Stomach smooth muscle (tissue), 2 donors: ENCODE results near the gene RCN2.
A peak's percentile ranks its signal among the peaks of the same experiment; 100 is the strongest.

Experiments
- H3K27ac ChIP-seq: one replicate; pipeline ENCODE4 v1.7.0; 2013; ENCODE audit warnings: mild to moderate bottlenecking, low read length, inconsistent platforms
- H3K27me3 ChIP-seq, 2 donors: one replicate each; pipeline ENCODE4 v1.7.0; 2013; ENCODE audit warnings: low read length in 2 of 2; ENCODE audit not compliant: insufficient read depth in 2 of 2, control insufficient read depth in 1 of 2
- H3K36me3 ChIP-seq, 2 donors: one replicate each; pipeline ENCODE4 v1.7.0; 2013; ENCODE audit warnings: low read length in 2 of 2; ENCODE audit not compliant: control insufficient read depth in 2 of 2, insufficient read depth in 2 of 2
- H3K4me1 ChIP-seq: one replicate; pipeline ENCODE4 v1.7.0; 2013; ENCODE audit warnings: low read length; ENCODE audit not compliant: control insufficient read depth, insufficient read depth
- H3K4me3 ChIP-seq, 2 donors: one replicate each; pipeline ENCODE4 v1.7.0; 2013; ENCODE audit warnings: low read length in 2 of 2
- H3K9ac ChIP-seq, 2 donors: one replicate each; pipeline ENCODE4 v1.7.0; 2013; ENCODE audit warnings: low read length in 2 of 2, mild to moderate bottlenecking in 1 of 2
- H3K9me3 ChIP-seq, 2 donors: one replicate each; pipeline ENCODE4 v1.7.0; 2013; ENCODE audit warnings: low read length in 2 of 2; ENCODE audit not compliant: control insufficient read depth in 2 of 2
- donor health status: healthy.
- donor health status: Pancreatic carcinoma.

RCN2 gene

DNA sequence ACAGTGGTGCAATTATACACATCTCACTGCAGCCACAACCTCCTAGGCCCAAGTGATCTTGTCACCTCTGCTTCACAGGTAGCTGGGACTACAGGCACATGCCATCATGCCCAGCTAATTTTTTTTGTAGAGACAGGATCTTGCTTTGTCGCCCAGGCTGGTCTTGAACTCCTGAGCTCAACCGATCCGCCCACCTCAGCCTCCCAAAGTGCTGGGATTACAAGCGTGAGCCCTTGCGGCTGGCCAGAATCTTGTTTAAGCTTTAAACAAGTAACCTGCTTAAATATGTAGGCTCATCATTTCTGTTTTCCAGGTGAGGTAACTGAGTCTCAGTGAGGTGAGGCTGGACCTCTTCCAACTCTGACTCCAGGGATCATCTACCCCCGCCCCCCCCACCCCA, 55.7 kb downstream of the RCN2 start:
- Histone ChIP-seq H3K36me3 (no peaks in the 10 kb centered on the region), H3K9ac (no peak overlapping the region), H3K27me3 (no peaks in the 10 kb centered on the region), H3K4me3 (no peak overlapping the region), H3K9me3 (no peaks in the 10 kb centered on the region), H3K4me1 (peaks cover 5% of the 10 kb centered on the region), H3K27ac (no peak overlapping the region)

DNA sequence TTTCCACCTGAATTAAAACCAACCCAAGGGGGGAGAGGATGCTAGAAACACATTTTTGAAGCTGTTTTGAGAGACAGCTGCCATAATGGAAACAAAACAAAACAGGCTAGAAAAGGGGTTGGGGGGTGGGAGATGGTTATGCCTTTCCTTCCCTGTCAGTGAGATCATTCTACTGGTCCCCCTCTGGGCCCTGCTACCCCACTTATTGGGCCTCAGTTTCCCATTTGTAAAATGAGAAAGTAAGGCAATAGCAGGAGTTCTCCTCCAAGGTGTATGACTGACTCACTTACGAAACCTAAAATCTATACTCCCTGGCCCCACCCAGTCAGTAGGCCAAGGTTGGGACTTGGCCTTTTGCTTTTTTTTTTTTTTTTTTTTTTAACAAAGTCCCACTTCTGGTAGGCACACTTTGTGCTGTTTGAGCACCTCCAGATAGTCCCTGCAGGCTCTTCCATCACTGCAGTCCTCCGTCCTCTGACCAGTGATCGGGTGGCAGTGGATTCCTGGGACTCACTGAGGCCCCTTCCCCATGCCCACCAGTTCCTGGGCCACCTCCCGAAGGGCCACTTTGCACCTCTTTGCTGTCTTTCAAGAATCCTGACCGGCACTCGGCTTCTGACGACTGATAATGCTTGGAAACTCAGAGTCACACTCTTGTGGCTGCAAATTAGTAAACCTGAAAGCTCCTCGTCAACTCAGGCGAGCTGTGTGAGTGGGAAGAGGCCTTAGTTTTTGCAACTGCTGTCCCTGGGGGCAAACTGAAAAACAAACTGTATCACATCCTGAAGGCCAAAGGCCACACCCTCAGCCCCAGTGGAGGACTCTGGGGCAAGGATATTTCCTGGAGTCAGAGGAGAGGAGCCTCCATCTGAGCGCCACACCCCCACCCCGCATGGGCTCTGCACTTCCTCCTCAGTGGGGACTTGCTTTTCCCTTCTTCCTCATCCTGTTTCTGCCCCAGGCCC, 56.6 kb downstream of the RCN2 start:
- Histone ChIP-seq H3K27ac (peak overlapping the region; percentile 24), H3K36me3 (no peaks in the 10 kb centered on the region), H3K4me1 (peaks cover 5% of the 10 kb centered on the region), H3K27me3 (no peaks in the 10 kb centered on the region), H3K9me3 (no peaks in the 10 kb centered on the region), H3K4me3 (no peak overlapping the region), H3K9ac (no peak overlapping the region)

DNA sequence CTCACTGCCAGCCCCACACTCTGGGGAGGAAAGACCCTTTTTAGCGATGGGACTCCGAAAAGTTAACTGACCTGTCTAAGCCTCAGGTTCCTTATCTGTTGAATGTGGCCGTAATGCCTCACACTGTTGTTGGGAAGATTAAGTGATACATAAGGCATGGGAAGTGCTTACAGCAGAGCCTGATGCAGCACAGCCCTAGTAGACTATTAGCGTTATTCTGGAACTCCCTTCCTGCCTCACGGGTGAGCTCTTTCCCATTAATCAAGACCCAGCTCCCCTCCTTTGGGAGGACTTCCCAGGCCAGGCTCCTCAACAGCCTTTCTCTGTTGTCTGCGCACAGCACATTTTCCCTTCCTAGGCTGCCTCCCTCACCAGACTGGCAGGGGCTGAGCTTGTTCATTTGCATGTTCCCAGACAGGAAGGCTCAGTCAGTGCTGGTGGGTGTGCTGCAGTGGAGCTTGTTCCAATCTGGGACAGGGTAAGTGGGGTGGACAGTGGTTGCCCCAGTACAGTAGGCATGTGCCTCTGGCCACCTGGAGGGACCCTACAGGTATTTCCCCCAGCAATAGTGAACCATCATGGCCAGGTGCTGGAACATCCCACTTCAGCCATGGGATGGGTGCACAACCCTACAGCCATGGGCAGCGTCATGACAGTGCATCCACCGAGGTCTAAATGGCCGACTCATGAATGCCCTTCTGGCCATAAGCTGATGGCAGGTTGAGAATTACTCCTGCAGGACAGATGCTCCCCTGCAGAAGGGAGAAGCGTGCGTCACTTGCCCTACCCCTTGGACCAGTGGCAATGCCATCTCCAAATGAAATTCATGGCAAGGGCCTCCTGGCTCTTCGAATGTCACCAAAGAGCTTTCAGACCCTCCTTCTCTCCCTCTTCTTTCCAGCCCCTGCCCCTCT, 57.6 kb downstream of the RCN2 start:
- no peaks in the 10 kb centered on the region for H3K36me3 ChIP-seq
- H3K27me3 ChIP-seq: no peaks in the 10 kb centered on the region
- no peak overlapping the region for H3K9ac ChIP-seq
- no peak overlapping the region for H3K4me3 ChIP-seq
- peak overlapping the region; percentile 24 for H3K27ac ChIP-seq
- H3K4me1 ChIP-seq: peaks cover 5% of the 10 kb centered on the region
- H3K9me3 ChIP-seq: no peaks in the 10 kb centered on the region

DNA sequence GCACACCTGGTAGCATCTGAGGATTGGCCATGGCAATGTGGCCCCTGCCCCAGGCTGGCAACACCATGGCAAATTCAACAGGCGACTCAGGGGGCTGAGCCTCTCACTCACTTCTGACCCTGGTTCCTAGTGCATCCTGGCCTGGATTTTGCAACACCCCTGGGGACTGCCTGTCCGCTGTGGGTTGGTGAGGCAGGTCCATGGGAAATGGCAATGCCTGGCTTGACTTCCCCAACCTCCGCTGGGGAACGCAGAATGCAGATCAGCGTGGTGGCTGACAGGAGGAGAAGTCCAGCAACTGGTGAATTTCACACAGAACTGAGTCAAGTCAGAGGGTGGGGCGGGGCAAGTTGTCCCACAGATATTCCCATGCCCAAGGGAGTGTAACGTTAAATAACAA, 59.5 kb downstream of the RCN2 start:
- Histone ChIP-seq H3K4me3 (no peak overlapping the region), H3K36me3 (no peaks in the 10 kb centered on the region), H3K27me3 (no peaks in the 10 kb centered on the region), H3K9me3 (no peaks in the 10 kb centered on the region), H3K27ac (no peak overlapping the region), H3K9ac (no peak overlapping the region), H3K4me1 (peaks cover 17% of the 10 kb centered on the region)

DNA sequence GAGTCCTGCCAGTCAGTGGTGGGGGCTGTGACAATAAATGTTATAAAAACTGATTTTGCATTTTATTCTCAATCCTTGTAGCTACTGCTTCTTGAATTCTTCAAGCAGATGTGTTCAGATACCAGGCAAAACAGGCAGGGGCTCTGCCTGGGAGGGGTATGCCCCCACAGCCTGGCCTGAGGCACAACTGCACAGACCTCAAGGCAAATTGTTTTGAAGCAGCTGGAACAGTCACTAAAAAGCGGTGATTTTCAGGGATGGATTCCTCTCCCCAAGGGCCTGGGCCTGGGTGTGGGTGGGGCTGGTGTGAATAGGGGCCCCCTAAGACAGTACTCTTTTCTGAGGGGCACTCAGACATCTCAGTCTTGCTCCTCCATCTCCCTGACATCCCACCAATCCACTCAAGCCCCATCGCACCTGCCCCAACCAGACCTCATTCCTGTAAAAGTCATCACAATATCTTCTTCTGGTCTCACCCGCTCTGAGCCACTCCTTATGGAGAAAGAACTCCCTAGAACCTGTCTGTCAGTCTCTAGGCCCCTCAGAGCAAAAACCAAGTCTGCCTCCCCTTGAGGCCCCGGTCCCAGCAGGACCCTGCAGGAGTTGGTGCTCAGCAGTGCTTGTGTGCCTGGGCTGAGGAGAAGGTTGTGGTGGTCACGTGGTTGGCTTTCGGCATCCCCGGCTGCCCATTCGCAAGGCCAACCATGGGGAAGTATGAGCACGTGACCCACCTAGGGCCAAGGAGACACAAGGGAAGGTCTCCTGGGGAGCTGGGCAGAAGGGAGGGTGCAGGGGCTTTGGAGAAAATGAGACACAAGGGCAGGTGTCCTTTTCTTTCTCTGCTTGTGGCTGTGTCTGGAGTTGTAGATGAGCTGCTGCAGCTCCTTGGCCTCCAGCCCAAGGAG, 60.4 kb downstream of the RCN2 start:
- no peak overlapping the region for H3K27ac ChIP-seq
- peaks cover 26% of the 10 kb centered on the region for H3K4me1 ChIP-seq
- no peaks in the 10 kb centered on the region for H3K36me3 ChIP-seq
- no peak overlapping the region for H3K4me3 ChIP-seq
- no peak overlapping the region for H3K9ac ChIP-seq
- H3K9me3 ChIP-seq: no peaks in the 10 kb centered on the region
- no peaks in the 10 kb centered on the region for H3K27me3 ChIP-seq

DNA sequence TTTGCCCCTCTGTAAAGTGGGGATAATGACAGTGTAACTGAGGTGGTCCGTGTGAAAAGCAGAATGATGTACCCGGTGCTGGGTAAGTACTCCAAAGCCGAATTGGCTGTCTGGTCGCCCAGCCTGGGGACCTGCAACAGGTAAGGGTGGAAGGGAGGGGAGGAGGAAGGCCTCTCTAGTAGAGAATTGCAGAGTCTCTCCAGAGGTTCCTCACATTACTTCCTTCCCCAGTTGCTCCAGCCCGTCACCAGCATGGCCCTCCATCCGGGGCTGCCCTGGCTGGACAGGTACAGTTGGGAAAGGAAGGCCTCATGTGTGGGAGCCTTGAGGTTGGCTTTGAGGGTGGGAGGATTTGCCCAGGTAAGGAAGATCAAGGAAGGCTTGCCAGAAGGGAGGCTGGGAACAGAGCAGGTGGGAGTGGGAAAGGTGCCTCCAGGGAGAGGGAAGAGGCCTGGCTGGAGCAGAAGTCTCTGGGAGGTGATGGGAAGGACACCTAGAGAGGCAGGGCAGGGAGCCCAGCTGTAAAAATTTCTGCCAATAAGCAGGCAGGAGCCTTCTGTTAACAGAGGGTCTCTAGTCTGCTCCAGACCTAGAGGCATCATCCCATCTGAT, 61.7 kb downstream of the RCN2 start:
- Histone ChIP-seq H3K9me3 (no peaks in the 10 kb centered on the region), H3K27ac (no peak overlapping the region), H3K27me3 (no peaks in the 10 kb centered on the region), H3K9ac (no peak overlapping the region), H3K36me3 (no peaks in the 10 kb centered on the region), H3K4me3 (no peak overlapping the region), H3K4me1 (peaks cover 28% of the 10 kb centered on the region)

DNA sequence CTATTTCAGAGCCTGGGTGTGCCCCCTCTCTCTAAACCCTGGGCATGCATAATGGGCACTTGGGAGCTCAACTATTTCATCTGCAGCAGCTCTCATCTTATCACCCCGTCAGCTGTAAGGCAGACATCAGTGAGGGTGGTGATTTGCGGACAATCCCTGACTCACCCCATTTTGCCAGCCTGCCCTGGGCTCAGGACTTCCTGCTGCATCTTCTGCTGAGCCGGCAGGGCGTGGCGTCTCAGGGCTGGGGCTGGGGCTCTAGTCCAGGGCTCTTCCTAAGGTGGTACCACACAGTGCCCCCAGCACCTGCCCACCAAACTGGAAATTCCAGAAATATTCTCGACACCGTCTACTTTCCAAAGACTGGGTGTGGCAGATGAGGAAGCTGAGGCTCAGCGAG, 62.5 kb downstream of the RCN2 start:
- no peak overlapping the region for H3K27ac ChIP-seq
- H3K9ac ChIP-seq: no peak overlapping the region
- peaks cover 29% of the 10 kb centered on the region for H3K4me1 ChIP-seq

DNA sequence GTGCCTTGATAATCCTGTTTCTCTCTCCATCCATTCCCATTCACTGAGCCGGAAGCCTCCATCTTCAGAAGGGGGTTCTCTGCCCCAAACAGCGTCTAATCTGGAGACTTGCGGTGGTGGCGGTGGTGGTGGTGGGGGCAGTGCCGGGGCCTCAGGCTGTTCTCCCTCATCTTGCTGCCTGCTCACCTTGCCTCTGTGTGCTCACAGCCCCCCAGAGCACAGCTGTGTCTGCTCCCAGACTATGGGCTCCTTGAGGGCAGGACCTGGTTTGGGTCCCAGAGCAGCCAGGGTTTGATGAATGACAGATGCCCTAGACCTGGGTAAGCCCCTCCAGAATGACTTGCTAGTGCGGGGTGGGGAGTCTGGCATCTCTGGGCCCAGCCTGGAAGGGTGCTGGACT, 62.9 kb downstream of the RCN2 start:
- H3K4me1 ChIP-seq: peaks cover 25% of the 10 kb centered on the region
- H3K4me3 ChIP-seq: no peak overlapping the region
- no peak overlapping the region for H3K9ac ChIP-seq
- no peaks in the 10 kb centered on the region for H3K27me3 ChIP-seq
- H3K27ac ChIP-seq: no peak overlapping the region
- no peaks in the 10 kb centered on the region for H3K9me3 ChIP-seq
- H3K36me3 ChIP-seq: no peaks in the 10 kb centered on the region

More for the DNA sequence above, 62.5 kb downstream of the RCN2 start:
- H3K4me3 ChIP-seq: no peak overlapping the region
- no peaks in the 10 kb centered on the region for H3K36me3 ChIP-seq
- no peaks in the 10 kb centered on the region for H3K9me3 ChIP-seq
- no peaks in the 10 kb centered on the region for H3K27me3 ChIP-seq

DNA sequence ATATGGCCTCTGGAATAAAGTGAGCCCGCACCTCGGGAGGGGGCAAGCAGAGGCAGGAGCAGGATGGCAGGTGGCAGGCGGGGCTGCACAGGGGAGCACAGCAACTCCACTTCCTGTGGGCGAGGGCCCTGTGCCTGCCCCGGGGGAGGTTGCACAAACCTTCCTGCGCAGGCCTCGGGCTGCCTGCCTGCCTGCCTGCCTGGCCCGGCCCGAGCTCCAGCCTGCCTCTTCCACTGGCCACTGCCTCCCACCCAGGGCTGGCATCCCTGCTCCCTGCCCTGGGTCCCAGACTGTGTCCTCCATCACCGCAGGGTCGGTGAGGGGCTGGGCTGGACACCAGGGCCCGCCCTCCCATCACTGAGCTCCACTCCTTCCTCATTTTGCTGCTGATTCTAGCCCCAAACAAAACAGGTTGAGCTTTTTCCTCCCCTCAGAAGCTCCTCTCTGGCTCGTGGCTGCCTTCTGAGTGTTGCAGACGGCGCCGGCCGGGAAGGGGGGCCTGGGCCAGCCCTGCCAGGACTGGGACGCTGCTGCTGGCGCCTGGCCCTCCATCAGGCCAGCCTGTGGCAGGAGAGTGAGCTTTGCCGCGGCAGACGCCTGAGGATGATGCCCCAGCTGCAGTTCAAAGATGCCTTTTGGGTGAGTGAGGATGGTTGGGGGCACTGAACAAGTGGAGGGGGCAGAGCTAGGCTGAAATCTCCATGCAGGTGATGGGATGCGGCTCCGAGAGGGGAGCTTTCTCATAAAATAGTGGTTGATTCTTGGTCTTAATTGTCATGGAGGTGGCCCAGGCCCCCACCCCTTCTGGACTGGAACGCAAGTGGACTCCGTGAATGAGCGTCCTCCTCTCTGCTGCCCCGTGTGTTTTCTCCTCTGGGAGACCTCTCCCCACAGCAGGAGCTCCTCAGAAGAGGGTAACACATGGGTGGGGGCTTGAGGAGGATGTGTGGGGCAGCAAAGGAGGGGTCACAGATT, 63.7 kb downstream of the RCN2 start, which contains the start of gene PSTPIP1:
PSTPIP1 (plus strand) TSS at position 156 of the 975 bp plus-strand sequence; CDS start at position 604, 448 bp downstream.
- H3K9me3 ChIP-seq: no peaks in the 10 kb centered on the region
- H3K27ac ChIP-seq: no peak within 1 kb of the TSS
- H3K9ac ChIP-seq: peak within 1 kb of the TSS in 1 of 2 donors; percentile 29
- peaks cover 25% of the 10 kb centered on the region for H3K4me1 ChIP-seq
- H3K4me3 ChIP-seq: peak within 1 kb of the TSS in 1 of 2 donors; percentile 55
- no peaks in the 10 kb centered on the region for H3K27me3 ChIP-seq
- no peaks in the 10 kb centered on the region for H3K36me3 ChIP-seq
